Lung (tissue), 12 donors: ENCODE data around the gene CSNK2B. TPM values are rescaled to one million over a fixed set of nuclear protein-coding genes. Genes with fewer than 3 reads are reported as not detected.
A peak's percentile ranks its signal among the peaks of the same experiment; 100 is the strongest.

Source experiments
- ATAC-seq: fragments of 200-7000 bp; cut with Tn5 transposase; one replicate; pipeline ENCODE4 v1.9.1; 2020; ENCODE audit warnings: moderate number of reproducible peaks; ENCODE audit not compliant: insufficient read depth, low FRiP score
- DNase-seq, 3 donors: peaks; one replicate each; pipeline ENCODE4 v3.0.0-alpha.2; 2013 to 2017
- H3K27ac ChIP-seq, 2 donors: one replicate each; pipeline ENCODE4 v1.5.1; 2013; ENCODE audit warnings: mild to moderate bottlenecking in 2 of 2, moderate library complexity in 2 of 2, control low read depth in 1 of 2, inconsistent platforms in 1 of 2, low read depth in 1 of 2, low read length in 1 of 2
- H3K27me3 ChIP-seq, 3 donors: one replicate each; pipeline ENCODE4 v1.5.1; 2013; ENCODE audit warnings: low read length in 2 of 3; ENCODE audit not compliant: control insufficient read depth in 3 of 3, insufficient read depth in 3 of 3
- H3K36me3 ChIP-seq, 4 donors: one replicate each; pipeline ENCODE4 v1.5.1; 2013; ENCODE audit warnings: low read length in 4 of 4, mild to moderate bottlenecking in 1 of 4, moderate library complexity in 1 of 4; ENCODE audit not compliant: control insufficient read depth in 4 of 4, insufficient read depth in 4 of 4
- H3K4me1 ChIP-seq, 5 donors: one replicate each; pipeline ENCODE4 v1.5.1; 2013; ENCODE audit warnings: low read length in 5 of 5, mild to moderate bottlenecking in 2 of 5, moderate library complexity in 1 of 5; ENCODE audit not compliant: control insufficient read depth in 5 of 5, insufficient read depth in 5 of 5
- H3K4me3 ChIP-seq: one replicate; pipeline ENCODE4 v1.5.1; 2013; ENCODE audit warnings: mild to moderate bottlenecking, control low read depth, moderate library complexity
- H3K9ac ChIP-seq, 2 donors: one replicate each; pipeline ENCODE4 v1.5.1; 2013; ENCODE audit warnings: low read length in 2 of 2, control low read depth in 1 of 2; ENCODE audit not compliant: insufficient read depth in 1 of 2
- H3K9me3 ChIP-seq, 4 donors: one replicate each; pipeline ENCODE4 v1.5.1; 2013; ENCODE audit warnings: low read length in 3 of 4, mild to moderate bottlenecking in 1 of 4, moderate library complexity in 1 of 4; ENCODE audit not compliant: control insufficient read depth in 4 of 4, insufficient read depth in 3 of 4
- CTCF ChIP-seq: IDR thresholded peaks from 2 replicates; pipeline ENCODE4 v1.5.1; 2012; ENCODE audit warnings: mild to moderate bottlenecking; ENCODE audit errors: control extremely low read depth, extremely low read depth
- WGBS, 2 donors: extraction: QIAGEN DNeasy Blood & Tissue Kit; methylation state at CpG; one replicate each; pipeline ENCODE4 v1.1.7; 2013; 5-methylcytosine and 5-hydroxymethylcytosine counted together
- polyA plus RNA-seq, 2 donors: library from polyadenylated mRNA; stranded (reverse); fragments of 200-250 nt; gene quantifications; one replicate each; pipeline ENCODE4 v1.2.1, GENCODE V29; 2013
- total RNA-seq, 2 donors: library from RNA; depleted of rRNA in 1 of 2; stranded (reverse); fragments of >200 nt in 1 of 2; gene quantifications; one replicate each; pipeline ENCODE4 v1.2.1, GENCODE V29; 2014 to 2021
- donor health status: control.
- donor health status: control.
- donor health status: Bipolar disorder and iron deficiency.
- donor health status: healthy.
- donor health status: DM: yes; HTN: yes; CAD: no.

Gene CSNK2B
- total and polyA plus RNA-seq, 4 donors, result 114 to 154 (median 137) TPM

- peaks cover 12 to 36% (median 21%) of the 10 kb centered on the region in 4 donors for H3K36me3 ChIP-seq
- 51 to 57% methylated on average over 3 of the region's 3 CpGs for WGBS, 2 donors
- TF ChIP-seq CTCF, result no peak
Measured at GRCh38 chr6:31697555-31697954, 31.7 kb downstream of the CSNK2B start.

GRCh38 chr6:31700740-31701401 is 35.0 kb downstream of the CSNK2B start:
- H3K27me3 ChIP-seq, result no peaks in the 10 kb centered on the region
- H3K36me3 ChIP-seq, result peaks cover 0 to 17% (median 10%) of the 10 kb centered on the region in 4 donors
- H3K4me1 ChIP-seq, result peaks cover 7 to 17% (median 11%) of the 10 kb centered on the region in 5 donors
- no peaks in the 10 kb centered on the region for H3K9me3 ChIP-seq
- no peak overlapping the region for H3K4me3 ChIP-seq
- H3K27ac ChIP-seq, result peak overlapping the region in 1 of 2 donors; percentile 63
- WGBS, 2 donors, result 84 to 93% methylated on average over 5 of the region's 5 CpGs
- H3K9ac ChIP-seq, result no peak overlapping the region
- no peak for TF ChIP-seq CTCF
- ATAC-seq (no peak), DNase-seq (no peak)

More at GRCh38 chr6:31697555-31697954, 31.7 kb downstream of the CSNK2B start:
- Histone ChIP-seq H3K9me3 (no peaks in the 10 kb centered on the region), H3K9ac (peak overlapping the region in 1 of 2 donors; percentile 25), H3K4me1 (peaks cover 7 to 17% (median 11%) of the 10 kb centered on the region in 5 donors), H3K27ac (no peak overlapping the region), H3K4me3 (no peak overlapping the region), H3K27me3 (no peaks in the 10 kb centered on the region)
- DNase-seq, result no peak
- no peak for ATAC-seq

- H3K4me1 ChIP-seq, result peaks cover 7 to 15% (median 11%) of the 10 kb centered on the region in 5 donors
- peaks cover 0 to 14% (median 9%) of the 10 kb centered on the region in 4 donors for H3K36me3 ChIP-seq
- H3K27me3 ChIP-seq, result no peaks in the 10 kb centered on the region
- no peak for ATAC-seq
- WGBS, 2 donors, result 27 to 40% methylated on average over 7 of the region's 7 CpGs
- peak overlapping the region; percentile 28 to 98 for H3K27ac ChIP-seq
- peak overlapping the region; percentile 69 for H3K4me3 ChIP-seq
- H3K9me3 ChIP-seq, result no peaks in the 10 kb centered on the region
- DNase-seq, result peak in 2 of 3 donors; percentile 40 to 57
- peak overlapping the region; percentile 88 to 99 for H3K9ac ChIP-seq
- no peak for TF ChIP-seq CTCF
Measured at GRCh38 chr6:31701666-31702404, 36.0 kb downstream of the CSNK2B start.
